ENCODE results near the gene CPM.

The CPM gene

GRCh38 chr12:68943848-68944247 is 10.9 kb upstream of the CPM start:
- H3K4me3 ChIP-seq (ENCODE audit: low read depth, low read length), result no peak overlapping the region
- TF ChIP-seq, protein P1, sequence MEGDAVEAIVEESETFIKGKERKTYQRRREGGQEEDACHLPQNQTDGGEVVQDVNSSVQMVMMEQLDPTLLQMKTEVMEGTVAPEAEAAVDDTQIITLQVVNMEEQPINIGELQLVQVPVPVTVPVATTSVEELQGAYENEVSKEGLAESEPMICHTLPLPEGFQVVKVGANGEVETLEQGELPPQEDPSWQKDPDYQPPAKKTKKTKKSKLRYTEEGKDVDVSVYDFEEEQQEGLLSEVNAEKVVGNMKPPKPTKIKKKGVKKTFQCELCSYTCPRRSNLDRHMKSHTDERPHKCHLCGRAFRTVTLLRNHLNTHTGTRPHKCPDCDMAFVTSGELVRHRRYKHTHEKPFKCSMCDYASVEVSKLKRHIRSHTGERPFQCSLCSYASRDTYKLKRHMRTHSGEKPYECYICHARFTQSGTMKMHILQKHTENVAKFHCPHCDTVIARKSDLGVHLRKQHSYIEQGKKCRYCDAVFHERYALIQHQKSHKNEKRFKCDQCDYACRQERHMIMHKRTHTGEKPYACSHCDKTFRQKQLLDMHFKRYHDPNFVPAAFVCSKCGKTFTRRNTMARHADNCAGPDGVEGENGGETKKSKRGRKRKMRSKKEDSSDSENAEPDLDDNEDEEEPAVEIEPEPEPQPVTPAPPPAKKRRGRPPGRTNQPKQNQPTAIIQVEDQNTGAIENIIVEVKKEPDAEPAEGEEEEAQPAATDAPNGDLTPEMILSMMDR (conservative IDR thresholded peaks at IDR 0.05; ENCODE audit: low read depth, low read length), result no peak

GRCh38 chr12:68940731-68941130 is 7.8 kb upstream of the CPM start:
- TF ChIP-seq, protein P1 (conservative IDR thresholded peaks at IDR 0.05; ENCODE audit: low read depth, low read length), result no peak
- H3K4me3 ChIP-seq (ENCODE audit: low read depth, low read length), result no peak overlapping the region
- DNase-seq (ENCODE audit: low read depth), result peak; percentile 37

More at GRCh38 chr12:68943848-68944247, 10.9 kb upstream of the CPM start:
- DNase-seq (ENCODE audit: low read depth), result no peak

DNA sequence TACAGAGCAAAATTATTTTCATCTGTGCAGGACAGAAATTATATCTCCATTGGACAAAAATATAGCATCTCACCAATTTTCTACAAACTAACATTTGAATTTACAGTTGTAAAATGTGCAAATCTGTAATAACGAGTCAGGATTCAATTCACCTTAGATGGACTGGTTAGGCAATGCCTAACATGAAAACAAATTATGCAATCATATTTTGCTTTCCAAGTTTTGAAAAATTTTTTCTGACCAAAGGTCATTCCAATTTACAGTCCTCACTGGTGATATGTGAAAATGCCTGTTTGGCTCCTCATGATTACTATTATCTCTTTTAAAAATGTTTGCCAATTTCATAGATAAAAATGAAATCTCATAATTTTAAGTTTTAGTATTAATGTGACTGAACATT is 6.5 kb upstream of the CPM start:
- TF ChIP-seq, protein P1 (conservative IDR thresholded peaks at IDR 0.05; ENCODE audit: low read depth, low read length), result no peak
- H3K4me3 ChIP-seq (ENCODE audit: low read depth, low read length), result no peak overlapping the region
- peak; percentile 9 for DNase-seq (ENCODE audit: low read depth)

- TF ChIP-seq, protein P1 (conservative IDR thresholded peaks at IDR 0.05; ENCODE audit: low read depth, low read length), result no peak
- H3K4me3 ChIP-seq (ENCODE audit: low read depth, low read length), result no peak overlapping the region
- no peak for DNase-seq (ENCODE audit: low read depth)
Measured at GRCh38 chr12:68934392-68934791, 1.4 kb upstream of the CPM start.

GRCh38 chr12:68932128-68932960 is 627 bp downstream of the CPM start:
- TF ChIP-seq, protein P1 (conservative IDR thresholded peaks at IDR 0.05; ENCODE audit: low read depth, low read length), result no peak
- DNase-seq (ENCODE audit: low read depth), result peak; percentile 41
- H3K4me3 ChIP-seq (ENCODE audit: low read depth, low read length), result peak overlapping the region; percentile 63

GRCh38 chr12:68930178-68930577 is 2.8 kb downstream of the CPM start:
- no peak overlapping the region for H3K4me3 ChIP-seq (ENCODE audit: low read depth, low read length)
- no peak for DNase-seq (ENCODE audit: low read depth)
- TF ChIP-seq, protein P1 (conservative IDR thresholded peaks at IDR 0.05; ENCODE audit: low read depth, low read length), result no peak

- no peak overlapping the region for H3K4me3 ChIP-seq (ENCODE audit: low read depth, low read length)
- DNase-seq (ENCODE audit: low read depth), result no peak
- TF ChIP-seq, protein P1 (conservative IDR thresholded peaks at IDR 0.05; ENCODE audit: low read depth, low read length), result no peak
Measured at GRCh38 chr12:68924546-68924945, 8.4 kb downstream of the CPM start.
